Measurements from ENCODE around the gene PIK3AP1. TPM values are rescaled to one million over a fixed set of nuclear protein-coding genes. Genes with fewer than 3 reads are reported as not detected.
"Not testable (repeated sequence)": the region's sequence is repeated elsewhere in the genome, so short reads cannot be mapped to it uniquely, and the experiment has no call there.

Gene PIK3AP1
- total RNA-seq, 1 donor from 2014 or later, result 5.4 TPM

DNA sequence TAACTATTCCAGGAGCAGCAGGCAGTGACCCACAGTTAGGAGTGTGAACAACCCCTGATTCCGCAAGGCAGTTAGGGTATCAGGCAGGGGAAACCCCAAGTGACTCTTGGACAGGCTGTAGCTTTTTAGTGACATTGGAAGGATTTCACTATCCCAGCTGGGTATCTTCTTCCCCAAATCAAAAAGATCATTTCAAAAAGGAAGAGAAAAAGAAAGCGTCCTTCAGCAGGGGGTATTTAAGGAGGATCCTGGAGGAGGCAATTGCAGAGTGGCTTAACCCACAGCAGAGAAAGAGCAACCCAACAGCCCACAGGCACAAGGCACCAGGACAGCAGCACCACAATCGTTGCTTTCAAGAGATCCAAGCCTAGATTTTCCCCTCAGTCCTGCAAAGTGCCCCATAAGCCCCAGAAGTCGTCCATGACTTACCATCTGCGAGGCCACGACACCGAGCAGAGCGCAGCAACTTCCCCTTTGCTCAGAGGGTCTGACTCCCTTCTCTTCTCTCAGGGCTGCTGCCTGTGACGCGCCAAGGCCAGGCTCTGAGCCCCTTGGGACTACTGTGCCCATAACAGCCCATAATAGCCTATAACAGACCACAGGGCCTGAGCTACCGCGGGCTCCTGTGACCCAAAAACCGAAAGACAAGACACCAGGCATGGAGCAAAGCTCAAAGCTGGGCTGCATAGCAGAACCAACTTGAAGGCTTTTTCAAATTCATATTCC, 19.8 kb downstream of the PIK3AP1 start:
- Histone ChIP-seq H3K4me1 (no peaks in the 10 kb centered on the region), H3K27ac (replicated peaks) (no peak overlapping the region), H3K9me3 (replicated peaks) (no peaks in the 10 kb centered on the region), H3K36me3 (no peaks in the 10 kb centered on the region), H3K4me3 (no peak overlapping the region), H3K27me3 (ENCODE audit: low read depth) (peaks cover 1% of the 10 kb centered on the region)
- peak; percentile 21 for DNase-seq
- TF ChIP-seq CTCF (IDR thresholded peaks at IDR 0.05; ENCODE audit: borderline replicate concordance), result no peak
- intact Hi-C loops (cut with micrococcal nuclease), result no loop called here

DNA sequence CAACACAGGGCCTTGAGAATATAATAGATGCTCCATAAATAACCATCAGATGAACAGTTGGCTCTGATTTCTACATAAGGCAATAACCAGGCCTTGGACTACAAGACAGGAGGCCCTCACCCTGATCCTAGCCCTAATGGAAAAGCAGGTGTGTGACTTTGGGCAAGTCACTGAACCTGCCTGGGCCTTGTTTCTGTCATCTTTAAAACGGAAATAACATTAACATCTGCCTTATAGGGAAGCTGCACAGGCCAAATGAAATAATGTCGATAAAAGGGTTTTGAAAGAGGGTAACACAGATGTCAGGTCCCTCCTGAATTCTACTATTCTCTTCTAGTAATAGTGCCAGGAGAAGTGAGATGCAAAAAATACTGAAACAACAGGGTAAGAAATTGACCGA, 20.7 kb downstream of the PIK3AP1 start:
- Histone ChIP-seq H3K4me1 (no peaks in the 10 kb centered on the region), H3K27me3 (ENCODE audit: low read depth) (peaks cover 3% of the 10 kb centered on the region), H3K36me3 (no peaks in the 10 kb centered on the region), H3K27ac (replicated peaks) (no peak overlapping the region), H3K4me3 (no peak overlapping the region), H3K9me3 (replicated peaks) (no peaks in the 10 kb centered on the region)
- DNase-seq, result no peak
- TF ChIP-seq CTCF (IDR thresholded peaks at IDR 0.05; ENCODE audit: borderline replicate concordance), result no peak
- intact Hi-C loops (cut with micrococcal nuclease), result no loop called here

GRCh38 chr10:96698305-96698704, 22.0 kb downstream of the PIK3AP1 start:
- DNase-seq; H3K27me3 ChIP-seq (ENCODE audit: low read depth); H3K36me3 ChIP-seq; intact Hi-C loops (cut with micrococcal nuclease); H3K4me3 ChIP-seq; H3K9me3 ChIP-seq (replicated peaks); H3K4me1 ChIP-seq; H3K27ac ChIP-seq (replicated peaks): not testable (repeated sequence)

DNA sequence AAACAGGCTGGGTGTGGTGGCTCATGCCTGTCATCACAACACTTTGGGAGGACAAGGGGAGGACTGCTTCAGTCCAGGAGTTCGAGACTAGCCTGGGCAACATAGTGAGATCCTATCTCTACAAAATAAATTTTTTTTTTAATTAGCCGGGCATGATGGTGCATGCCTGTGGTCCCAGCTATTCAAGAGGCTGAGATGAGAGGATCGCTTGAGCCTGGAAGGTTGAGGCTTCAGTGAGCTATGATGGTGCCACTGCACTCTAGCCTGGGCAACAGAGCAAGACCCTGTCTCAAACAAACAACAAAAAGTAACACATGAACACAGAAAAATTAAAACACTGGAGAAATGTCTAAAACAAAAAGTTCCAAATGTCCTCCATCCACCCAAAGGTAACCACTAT, 22.9 kb downstream of the PIK3AP1 start:
- Histone ChIP-seq H3K27ac (replicated peaks) (no peak overlapping the region), H3K9me3 (replicated peaks) (no peaks in the 10 kb centered on the region), H3K4me3 (no peak overlapping the region), H3K27me3 (ENCODE audit: low read depth) (peaks cover 3% of the 10 kb centered on the region), H3K36me3 (no peaks in the 10 kb centered on the region), H3K4me1 (no peaks in the 10 kb centered on the region)
- TF ChIP-seq CTCF (IDR thresholded peaks at IDR 0.05; ENCODE audit: borderline replicate concordance), result no peak
- no peak for DNase-seq
- intact Hi-C loops (cut with micrococcal nuclease), result no loop called here

DNA sequence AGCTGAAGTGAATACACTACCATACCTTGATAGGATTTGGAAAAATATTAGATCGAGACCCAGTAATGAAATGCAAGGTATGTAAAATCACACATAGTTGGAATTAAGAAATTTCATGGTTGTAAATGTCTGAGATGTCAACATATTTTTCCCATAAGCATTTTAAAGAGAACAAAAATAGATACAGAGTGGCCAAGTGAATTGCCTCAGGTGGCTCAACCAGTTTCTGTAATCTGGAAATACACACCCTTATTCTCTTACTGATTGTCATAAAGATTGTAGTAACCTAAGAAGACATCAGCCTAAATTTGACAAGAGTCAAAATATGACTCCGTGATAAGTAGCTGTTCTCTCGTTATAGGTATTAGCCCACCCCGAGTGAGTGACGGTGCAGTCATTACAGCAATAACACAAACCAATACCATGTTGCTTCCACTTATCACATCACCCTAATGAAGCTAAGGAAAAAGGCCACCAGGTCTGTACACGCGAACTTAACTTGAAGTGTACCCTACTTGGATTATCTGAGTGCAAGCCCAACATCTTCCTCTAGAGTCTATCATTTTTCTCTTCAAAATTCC, 23.4 kb downstream of the PIK3AP1 start:
- intact Hi-C loops (cut with micrococcal nuclease), result no loop called here
- Histone ChIP-seq H3K27ac (replicated peaks) (no peak overlapping the region), H3K36me3 (no peaks in the 10 kb centered on the region), H3K4me3 (no peak overlapping the region), H3K4me1 (no peaks in the 10 kb centered on the region), H3K27me3 (ENCODE audit: low read depth) (peaks cover 3% of the 10 kb centered on the region), H3K9me3 (replicated peaks) (no peaks in the 10 kb centered on the region)
- no peak for DNase-seq
- TF ChIP-seq CTCF (IDR thresholded peaks at IDR 0.05; ENCODE audit: borderline replicate concordance), result no peak

DNA sequence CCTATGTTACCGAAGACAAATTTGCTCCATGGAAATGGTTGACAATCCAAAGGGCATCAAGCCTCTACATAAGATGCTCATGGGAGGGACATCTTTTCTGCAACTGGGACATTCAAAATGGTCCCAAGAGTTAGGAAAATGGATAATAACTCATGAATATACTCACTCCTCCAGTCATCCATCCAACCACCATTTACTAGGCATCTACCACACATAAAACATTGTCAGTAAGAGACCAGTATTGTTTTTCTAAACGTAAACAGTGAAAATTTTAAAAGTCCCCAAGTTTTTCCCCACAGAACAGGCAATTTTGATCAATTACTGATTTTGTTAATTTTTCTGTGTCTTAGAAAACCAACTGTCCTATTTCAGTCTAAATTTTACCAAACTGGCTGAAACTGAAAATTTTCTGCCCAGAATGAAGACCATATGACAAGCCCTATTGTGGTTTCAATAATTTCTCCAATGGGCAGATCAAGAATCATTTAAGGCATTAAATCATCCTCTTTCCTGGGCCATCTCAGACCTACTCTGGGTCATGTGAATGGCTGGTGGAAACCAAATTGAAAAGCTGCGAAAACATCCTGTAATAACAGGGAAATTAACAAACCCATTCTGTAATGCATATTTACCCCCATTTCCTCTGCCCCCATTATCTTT, 24.2 kb downstream of the PIK3AP1 start:
- H3K27ac ChIP-seq (replicated peaks), result no peak overlapping the region
- H3K4me3 ChIP-seq, result no peak overlapping the region
- TF ChIP-seq CTCF (IDR thresholded peaks at IDR 0.05; ENCODE audit: borderline replicate concordance), result no peak
- H3K36me3 ChIP-seq, result no peaks in the 10 kb centered on the region
- no peak for DNase-seq
- H3K4me1 ChIP-seq, result no peaks in the 10 kb centered on the region
- no peaks in the 10 kb centered on the region for H3K9me3 ChIP-seq (replicated peaks)
- intact Hi-C loops (cut with micrococcal nuclease), result no loop called here
- peaks cover 3% of the 10 kb centered on the region for H3K27me3 ChIP-seq (ENCODE audit: low read depth)
